ENCODE results near the gene GMCL2. TPM values are rescaled to one million over a fixed set of nuclear protein-coding genes. Genes with fewer than 3 reads are reported as not detected.

Gene GMCL2
- total and polyA plus RNA-seq, 9 of the 15 experiments (the other 6 are each of a cell fraction or from before 2014, with no cell fraction given) = 0.04 TPM; not detected in 8

- no peak for TF ChIP-seq PCBP2 (IDR thresholded peaks at IDR 0.05; ENCODE audit: low read depth, low read length, poor library complexity, severe bottlenecking)
- no peak for TF ChIP-seq ELF4 (CRISPR knock-in tag; IDR thresholded peaks at IDR 0.05)
- TF ChIP-seq BCL6 (CRISPR knock-in tag; IDR thresholded peaks at IDR 0.05) = no peak
- TF ChIP-seq SMAD2 (IDR thresholded peaks at IDR 0.05; ENCODE audit: low read depth, low read length) = no peak
- TF ChIP-seq FOS (IDR thresholded peaks at IDR 0.05; ENCODE audit: extremely low read depth, insufficient read length) = no peak
- TF ChIP-seq ZNF41 (CRISPR knock-in tag; conservative IDR thresholded peaks at IDR 0.05) = no peak
- TF ChIP-seq SAP30 (IDR thresholded peaks at IDR 0.05; ENCODE audit: borderline replicate concordance, insufficient read depth, low read depth, low read length, poor library complexity, severe bottlenecking) = no peak
- TF ChIP-seq FOXP1 (CRISPR knock-in tag; IDR thresholded peaks at IDR 0.05) = no peak
- TF ChIP-seq MGA (IDR thresholded peaks at IDR 0.05) = no peak
- peak; percentile 51 for TF ChIP-seq SUPT5H (IDR thresholded peaks at IDR 0.05)
- 0 out of 2 replicates have a peak, but pooled peaks have one; percentile 23 for TF ChIP-seq ZNF263 (CRISPR knock-in tag; IDR thresholded peaks at IDR 0.05; ENCODE audit: borderline replicate concordance)
- no peak for TF ChIP-seq THRA (IDR thresholded peaks at IDR 0.05)
- TF ChIP-seq PHF21A (IDR thresholded peaks at IDR 0.05; ENCODE audit: borderline replicate concordance, low read depth) = no peak
- no peak for TF ChIP-seq ZNF124 (CRISPR knock-in tag; IDR thresholded peaks at IDR 0.05)
- no peak for TF ChIP-seq CAMTA2 (CRISPR knock-in tag; conservative IDR thresholded peaks at IDR 0.05)
- no peak for TF ChIP-seq SETDB1 (IDR thresholded peaks at IDR 0.05; ENCODE audit: low read length)
Observed at GRCh38 chr5:178150977-178151734, 36.0 kb downstream of the GMCL2 start (continued).

All from K562 (cell line).